IMR-90 (cell line): ENCODE results near the gene TRIM33. TPM values are rescaled to one million over a fixed set of nuclear protein-coding genes. Genes with fewer than 3 reads are reported as not detected.

Experiments used
- ATAC-seq: fragments of 200-7000 bp; cut with Tn5 transposase; 2 replicates; pipeline ENCODE4 v1.9.1; 2020; ENCODE audit warnings: low read depth, mild to moderate bottlenecking, moderate library complexity
- BruUV-seq: library from RNA; stranded (reverse); fragments of 400-500 nt; replicated peaks from 2 replicates; lab custom pipeline; 2021; lab: Mats Ljungman, UMichigan
- CTCF ChIA-PET: fragments of 300-600 bp; formaldehyde crosslinking; extraction: SDS; loops from one replicate; lab custom pipeline; 2021; ENCODE audit warnings: antibody characterized with exemption; lab: Yijun Ruan, JAX
- POLR2A ChIA-PET: fragments of 300-600 bp; sonication (Branson Sonifier 250); formaldehyde crosslinking; loops from one replicate; lab custom pipeline; 2022; ENCODE audit warnings: antibody characterized with exemption; ENCODE audit not compliant: unreplicated experiment; lab: Charles Lee
- DNase-seq: peaks from one replicate; pipeline ENCODE4 v3.0.0; 2013
- H2AFZ ChIP-seq: replicated peaks from 2 replicates; pipeline ENCODE3; 2013; ENCODE audit warnings: low read length, mild to moderate bottlenecking; ENCODE audit not compliant: poor library complexity
- H2AK5ac ChIP-seq: 2 replicates; pipeline ENCODE4 v1.6.1; 2013; ENCODE audit warnings: low read depth, low read length, inconsistent platforms
- H2AK9ac ChIP-seq: replicated peaks from 2 replicates; pipeline ENCODE3; 2013; ENCODE audit warnings: mild to moderate bottlenecking, low read depth, low read length, moderate library complexity; ENCODE audit not compliant: poor library complexity
- H2BK120ac ChIP-seq: 2 replicates; pipeline ENCODE4 v1.6.1; 2013; ENCODE audit warnings: low read depth, low read length, inconsistent platforms
- H2BK15ac ChIP-seq: 3 replicates; pipeline ENCODE4 v1.6.1; 2013; ENCODE audit warnings: low read depth, low read length, inconsistent platforms
- H2BK20ac ChIP-seq: 2 replicates; pipeline ENCODE4 v1.6.1; 2013; ENCODE audit warnings: low read depth, mild to moderate bottlenecking, inconsistent platforms, low read length, moderate library complexity
- H2BK5ac ChIP-seq: 2 replicates; pipeline ENCODE4 v1.6.1; 2013; ENCODE audit warnings: mild to moderate bottlenecking, low read depth, low read length, inconsistent platforms; ENCODE audit not compliant: poor library complexity, severe bottlenecking
- H3K14ac ChIP-seq: replicated peaks from 2 replicates; pipeline ENCODE4 v1.6.1; 2013; ENCODE audit warnings: low read depth, low read length, inconsistent platforms
- H3K18ac ChIP-seq: 2 replicates; pipeline ENCODE4 v1.6.1; 2013; ENCODE audit warnings: low read depth, low read length, control low read depth
- H3K23ac ChIP-seq: 2 replicates; pipeline ENCODE4 v1.6.1; 2013; ENCODE audit warnings: low read depth, low read length, inconsistent platforms
- H3K27ac ChIP-seq: 2 replicates; pipeline ENCODE4 v1.5.1; 2013; ENCODE audit warnings: mild to moderate bottlenecking, control low read depth, low read length; ENCODE audit not compliant: insufficient read depth
- H3K27me3 ChIP-seq: 2 replicates; pipeline ENCODE4 v1.6.1; 2013; ENCODE audit warnings: low read length; ENCODE audit not compliant: control insufficient read depth, insufficient read depth
- H3K36me3 ChIP-seq: 2 replicates; pipeline ENCODE4 v1.6.1; 2013; ENCODE audit warnings: low read length, mixed read lengths; ENCODE audit not compliant: control insufficient read depth, insufficient read depth
- H3K4ac ChIP-seq: 2 replicates; pipeline ENCODE4 v1.6.1; 2013; ENCODE audit warnings: low read depth, low read length, inconsistent platforms
- H3K4me1 ChIP-seq: 2 replicates; pipeline ENCODE4 v1.6.1; 2013; ENCODE audit warnings: low read length, mixed read lengths; ENCODE audit not compliant: control insufficient read depth, insufficient read depth
- H3K4me2 ChIP-seq: 2 replicates; pipeline ENCODE4 v1.6.1; 2013; ENCODE audit warnings: low read depth, mild to moderate bottlenecking, control low read depth, low read length, moderate library complexity
- H3K4me3 ChIP-seq: 2 replicates; pipeline ENCODE4 v1.5.1; 2013; ENCODE audit warnings: low read depth, mild to moderate bottlenecking, control low read depth, low read length, moderate library complexity; ENCODE audit not compliant: insufficient read depth
- H3K56ac ChIP-seq: 2 replicates; pipeline ENCODE4 v1.6.1; 2013; ENCODE audit warnings: low read length, inconsistent platforms; ENCODE audit not compliant: insufficient read depth; ENCODE audit errors: extremely low read depth
- H3K79me1 ChIP-seq, 2 experiments: 2 replicates each; pipeline ENCODE4 v1.6.1; 2013; ENCODE audit warnings: low read length in 2 of 2, inconsistent platforms in 1 of 2, low read depth in 1 of 2
- H3K9ac ChIP-seq: 2 replicates; pipeline ENCODE4 v1.6.1; 2013; ENCODE audit warnings: low read depth, low read length, control low read depth
- H3K9me1 ChIP-seq: 2 replicates; pipeline ENCODE4 v1.6.1; 2013; ENCODE audit warnings: low read length, inconsistent platforms; ENCODE audit not compliant: insufficient read depth
- H3K9me3 ChIP-seq: 2 replicates; pipeline ENCODE4 v1.6.1; 2013; ENCODE audit warnings: low read length; ENCODE audit not compliant: control insufficient read depth, insufficient read depth
- H4K20me1 ChIP-seq: 2 replicates; pipeline ENCODE4 v1.6.1; 2013; ENCODE audit warnings: low read length, inconsistent platforms; ENCODE audit not compliant: insufficient read depth
- H4K5ac ChIP-seq: 2 replicates; pipeline ENCODE4 v1.6.1; 2013; ENCODE audit warnings: mild to moderate bottlenecking, low read depth, low read length, control low read depth
- H4K8ac ChIP-seq, 2 experiments: 2 replicates each; pipeline ENCODE4 v1.6.1; 2013; ENCODE audit warnings: low read depth in 2 of 2, low read length in 2 of 2, control low read depth in 1 of 2, inconsistent platforms in 1 of 2
- H4K91ac ChIP-seq: 2 replicates; pipeline ENCODE4 v1.6.1; 2013; ENCODE audit warnings: low read depth, low read length, inconsistent platforms; ENCODE audit not compliant: insufficient read depth
- CTCF ChIP-seq: conservative IDR thresholded peaks from 2 replicates; pipeline ENCODE4 v1.5.1; 2012; ENCODE audit warnings: mild to moderate bottlenecking, low read depth, low read length, improper control_type of control experiment
- MAFK ChIP-seq: IDR thresholded peaks from 2 replicates; pipeline ENCODE4 v1.6.1; 2012; ENCODE audit warnings: low read depth, low read length, improper control_type of control experiment
- RAD21 ChIP-seq: IDR thresholded peaks from 2 replicates; pipeline ENCODE4 v1.6.1; 2012; ENCODE audit warnings: low read length, improper control_type of control experiment
- SMC3 ChIP-seq: fragments of 150-350 bp; IDR thresholded peaks from 2 replicates; pipeline ENCODE4 v1.6.1; 2016; ENCODE audit warnings: low read depth, mild to moderate bottlenecking, antibody characterized with exemption, low read length, moderate library complexity
- WGBS, 2 experiments: methylation state at CpG; one replicate each; pipeline versions ENCODE4 v1.1.5 to v1.1.7; 2013; ENCODE audit warnings: missing lambda C conversion rate in 2 of 2; ENCODE audit not compliant: insufficient read length in 1 of 2; ENCODE audit errors: extremely low coverage in 2 of 2; 5-methylcytosine and 5-hydroxymethylcytosine counted together
- dilution Hi-C: fragments of 300-500 bp; cut with HindIII; formaldehyde crosslinking; loops from one replicate; pipeline ENCODE4 v1.14.3; 2018; ENCODE audit warnings: low sequenced_read_pairs; ENCODE audit not compliant: unreplicated experiment
- in situ Hi-C: fragments of 300-500 bp; cut with MboI; formaldehyde crosslinking; loops from 3 replicates; pipeline ENCODE4 v1.14.3; 2019; ENCODE audit warnings: low sequenced_read_pairs, inconsistent platforms, mixed read lengths
- intact Hi-C: fragments of 100-400 bp; cut with micrococcal nuclease; formaldehyde crosslinking; loops from 2 replicates; pipeline ENCODE4 v1.10.0; 2022
- polyA plus RNA-seq, 3 experiments: library from polyadenylated mRNA; depleted of rRNA; stranded (reverse); fragments of >200 nt; gene quantifications; 2 replicates each; pipeline ENCODE4 v1.2.3, GENCODE V29; 2012; ENCODE audit warnings: low replicate concordance in 1 of 3
- total RNA-seq: library from RNA; depleted of rRNA; stranded (reverse); fragments of >200 nt; gene quantifications from 2 replicates; pipeline ENCODE4 v1.2.3, GENCODE V29; 2012

The TRIM33 gene
- total and polyA plus RNA-seq, 2 of the 4 experiments (the other 2 are of a cell fraction), result 9.5 to 40.1 TPM

- Histone ChIP-seq H3K4ac (no peak overlapping the region), H4K8ac (no peak overlapping the region), H4K5ac (no peak overlapping the region), H2AK9ac (no peak overlapping the region), H3K36me3 (peaks cover 23% of the 10 kb centered on the region), H4K91ac (no peak overlapping the region), H3K23ac (no peak overlapping the region), H2BK120ac (no peak overlapping the region), H4K20me1 (no peaks in the 10 kb centered on the region; the same call in 1 of the 2 replicates), H3K27ac (no peak overlapping the region), H2BK20ac (no peak overlapping the region), H3K4me3 (no peak overlapping the region), H3K9ac (no peak overlapping the region), H2AK5ac (no peak overlapping the region), H3K4me1 (no peaks in the 10 kb centered on the region), H3K79me1 (peaks cover 4 to 5% of the 10 kb centered on the region in 2 experiments; a peak in 3 of 4 replicates), H3K27me3 (no peaks in the 10 kb centered on the region), H3K9me1 (no peaks in the 10 kb centered on the region), H3K9me3 (no peaks in the 10 kb centered on the region), H2BK15ac (no peak overlapping the region), H3K4me2 (no peak overlapping the region), H3K18ac (no peak overlapping the region), H2AFZ (no peak overlapping the region), H2BK5ac (no peak overlapping the region), H3K14ac (no peak overlapping the region), H3K56ac (no peak overlapping the region)
- no CpG with 5 or more reads among the region's 1 CpG for WGBS, 2 experiments
- intact Hi-C loops, result loop anchor here (10.0 kb wide), 1 partner anchor 307 kb away; no protein-coding TSS in a partner anchor
- dilution Hi-C loops, result no loop called here
- CTCF ChIA-PET, result interaction anchor here (0.6 to 1.7 kb wide), 7 partner anchors 10 to 1539 kb away, joined by 3 to 13 read pairs (median 3); no protein-coding TSS in a partner anchor
- no TSS peak for BruUV-seq
- POLR2A ChIA-PET, result no interaction called here
- ATAC-seq (peak; percentile 57), DNase-seq (peak; percentile 37)
- in situ Hi-C loops, result no loop called here
- peak; percentile 47; the same call in 1 of the 2 replicates for TF ChIP-seq SMC3
- TF ChIP-seq MAFK, result no peak
- peak; percentile 53 for TF ChIP-seq CTCF
- peak; percentile 33 for TF ChIP-seq RAD21
Measured at GRCh38 chr1:114428083-114428754, 82.8 kb downstream of the TRIM33 start.
